GM23338 (cell line): Measurements from ENCODE around the gene SYVN1. TPM values are rescaled to one million over a fixed set of nuclear protein-coding genes. Genes with fewer than 3 reads are reported as not detected.
A peak's percentile ranks its signal among the peaks of the same experiment; 100 is the strongest.

Experiments used
- ATAC-seq: fragments of 200-7000 bp; cut with Tn5 transposase; 3 replicates; pipeline ENCODE4 v1.9.1; 2020
- DNase-seq: peaks from one replicate; pipeline ENCODE4 v3.0.0-alpha.2; 2015; ENCODE audit warnings: low spot score
- H2AFZ ChIP-seq: fragments of 200-600 bp; sonication (generic); 2 replicates; pipeline ENCODE4 v1.8.0; 2016; ENCODE audit warnings: antibody characterized with exemption, mild to moderate bottlenecking, moderate library complexity
- H3F3A ChIP-seq: fragments of 200-600 bp; sonication (generic); replicated peaks from 2 replicates; pipeline ENCODE4 v1.8.0; 2017; ENCODE audit warnings: antibody characterized with exemption, mixed run types, low read depth
- H3K27ac ChIP-seq: fragments of 200-600 bp; sonication (generic); 2 replicates; pipeline ENCODE4 v1.6.1; 2016; ENCODE audit warnings: low read depth
- H3K27me3 ChIP-seq: fragments of 200-600 bp; sonication (generic); 2 replicates; pipeline ENCODE4 v1.8.0; 2016; ENCODE audit warnings: mild to moderate bottlenecking, mixed run types, moderate library complexity; ENCODE audit not compliant: insufficient read depth
- H3K36me3 ChIP-seq: fragments of 200-600 bp; sonication (generic); 2 replicates; pipeline ENCODE4 v1.8.0; 2016; ENCODE audit warnings: mild to moderate bottlenecking; ENCODE audit not compliant: insufficient read depth
- H3K4me1 ChIP-seq: fragments of 200-600 bp; sonication (generic); 2 replicates; pipeline ENCODE4 v1.8.0; 2016; ENCODE audit warnings: mild to moderate bottlenecking, moderate library complexity; ENCODE audit not compliant: insufficient read depth
- H3K4me2 ChIP-seq: fragments of 200-600 bp; sonication (generic); 2 replicates; pipeline ENCODE4 v1.7.1; 2017; ENCODE audit warnings: mixed run types
- H3K4me3 ChIP-seq: fragments of 200-600 bp; sonication (generic); 2 replicates; pipeline ENCODE4 v1.6.1; 2016; ENCODE audit warnings: mixed run types
- H3K79me2 ChIP-seq: fragments of 200-600 bp; sonication (generic); replicated peaks from 2 replicates; pipeline ENCODE4 v1.8.0; 2017; ENCODE audit warnings: mild to moderate bottlenecking; ENCODE audit not compliant: insufficient read depth
- H3K9me2 ChIP-seq: fragments of 200-600 bp; sonication (generic); 2 replicates; pipeline ENCODE4 v1.8.0; 2017; ENCODE audit not compliant: insufficient read depth
- H4K20me1 ChIP-seq: fragments of 200-600 bp; sonication (generic); replicated peaks from 2 replicates; pipeline ENCODE4 v1.8.0; 2017; ENCODE audit warnings: mild to moderate bottlenecking; ENCODE audit not compliant: insufficient read depth
- H3K27ac Mint-ChIP-seq: 2 replicates; pipeline ENCODE4 v1.8.0; 2020; ENCODE audit warnings: inconsistent platforms, mild to moderate bottlenecking, moderate library complexity, mixed read lengths
- H3K27me3 Mint-ChIP-seq: 3 replicates; pipeline ENCODE4 v1.8.0; 2022; ENCODE audit warnings: low read depth, mild to moderate bottlenecking, moderate library complexity, mixed read lengths, inconsistent platforms; ENCODE audit not compliant: insufficient read depth, poor library complexity
- H3K36me3 Mint-ChIP-seq: 3 replicates; pipeline ENCODE4 v1.8.0; 2021; ENCODE audit warnings: low read depth, mild to moderate bottlenecking, inconsistent platforms, moderate library complexity, mixed read lengths
- H3K4me1 Mint-ChIP-seq: 3 replicates; pipeline ENCODE4 v1.8.0; 2020; ENCODE audit warnings: mild to moderate bottlenecking, inconsistent platforms, mixed read lengths
- H3K4me3 Mint-ChIP-seq: 3 replicates; pipeline ENCODE4 v1.8.0; 2021; ENCODE audit warnings: moderate library complexity, mild to moderate bottlenecking, inconsistent platforms, mixed read lengths
- H3K9me3 Mint-ChIP-seq: 3 replicates; pipeline ENCODE4 v1.8.0; 2020; ENCODE audit warnings: moderate library complexity, mild to moderate bottlenecking, inconsistent platforms, mixed read lengths
- CREB1 ChIP-seq: fragments of 250-450 bp; sonication (Bioruptor Pico); IDR thresholded peaks from 2 replicates; pipeline ENCODE4 v1.5.0; 2020; ENCODE audit warnings: low read depth, mild to moderate bottlenecking, moderate library complexity
- ETS1 ChIP-seq: IDR thresholded peaks from 2 replicates; pipeline ENCODE4 v1.6.1; 2016; ENCODE audit warnings: antibody characterized with exemption
- EZH2 ChIP-seq: fragments of 200-600 bp; sonication (generic); IDR thresholded peaks from one replicate; pipeline ENCODE4 v1.8.0; 2017; ENCODE audit warnings: antibody characterized with exemption, mild to moderate bottlenecking, low read depth; ENCODE audit not compliant: unreplicated experiment
- EZH2phosphoT487 ChIP-seq: fragments of 200-600 bp; sonication (generic); IDR thresholded peaks from one replicate; pipeline ENCODE4 v1.8.1; 2018; ENCODE audit warnings: antibody characterized with exemption; ENCODE audit not compliant: unreplicated experiment
- JUNB ChIP-seq: IDR thresholded peaks from one replicate; pipeline ENCODE4 v1.6.1; 2016; ENCODE audit warnings: antibody characterized with exemption; ENCODE audit not compliant: unreplicated experiment
- NANOG ChIP-seq: IDR thresholded peaks from 2 replicates; pipeline ENCODE4 v1.6.1; 2016; ENCODE audit warnings: antibody characterized with exemption, borderline replicate concordance
- POLR2AphosphoS5 ChIP-seq: IDR thresholded peaks from 2 replicates; pipeline ENCODE4 v1.6.1; 2016; ENCODE audit warnings: antibody characterized with exemption, low read depth
- REST ChIP-seq: IDR thresholded peaks from one replicate; pipeline ENCODE4 v1.6.1; 2018; ENCODE audit warnings: antibody characterized with exemption; ENCODE audit not compliant: unreplicated experiment
- STAT1 ChIP-seq: IDR thresholded peaks from one replicate; pipeline ENCODE4 v1.6.1; 2016; ENCODE audit warnings: antibody characterized with exemption; ENCODE audit not compliant: unreplicated experiment
- ZNF114 ChIP-seq: fragments of 250-450 bp; sonication (Bioruptor Pico); IDR thresholded peaks from 2 replicates; pipeline ENCODE4 v1.5.0; 2020; ENCODE audit warnings: mild to moderate bottlenecking, moderate library complexity
- ZNF331 ChIP-seq: fragments of 250-450 bp; sonication (Bioruptor Pico); IDR thresholded peaks from 2 replicates; pipeline ENCODE4 v1.5.0; 2020; ENCODE audit warnings: low read depth, mild to moderate bottlenecking, moderate library complexity
- polyA plus RNA-seq: library from polyadenylated mRNA; unstranded; fragments of >200 nt; fragmentation: Nextera tagmentation; extraction: Ambion mirVana; gene quantifications from 2 replicates; pipeline ENCODE4 v1.2.1, GENCODE V29; 2016
- total RNA-seq: library from RNA; depleted of rRNA; stranded (reverse); fragments of >200 nt; shearing (Covaris generic); gene quantifications from 2 replicates; pipeline ENCODE4 v1.2.3, GENCODE V29; 2014
- TF ChIP-seq, protein P1 (sequence below): fragments of 250-450 bp; sonication (Bioruptor Pico); IDR thresholded peaks from 2 replicates; pipeline ENCODE4 v1.5.0; 2020; ENCODE audit warnings: mild to moderate bottlenecking, moderate library complexity
- TF ChIP-seq, protein P2 (sequence below), 2 experiments: fragments of 200-600 bp in 1 of 2; sonication (generic) in 1 of 2; conservative IDR thresholded peaks; 2 replicates each; pipeline versions ENCODE4 v1.5.1 to v1.6.1; 2016 to 2017; ENCODE audit warnings: antibody characterized with exemption in 2 of 2, low read depth in 2 of 2, mild to moderate bottlenecking in 2 of 2, moderate library complexity in 1 of 2

Gene SYVN1
- total and polyA plus RNA-seq, 2 experiments from 2014 or later = 13.8 to 28.7 TPM

GRCh38 chr11:65133724-65134123 lies 595 bp downstream of the SYVN1 start:
- TF ChIP-seq CREB1 (CRISPR knock-in tag) (no peak), NANOG (no peak), ZNF114 (CRISPR knock-in tag) (no peak), POLR2AphosphoS5 (no peak), ETS1 (no peak), ZNF331 (CRISPR knock-in tag) (no peak), JUNB (no peak), EZH2 (no peak), STAT1 (no peak), REST (no peak), EZH2phosphoT487 (no peak)
- TF ChIP-seq, protein P1, sequence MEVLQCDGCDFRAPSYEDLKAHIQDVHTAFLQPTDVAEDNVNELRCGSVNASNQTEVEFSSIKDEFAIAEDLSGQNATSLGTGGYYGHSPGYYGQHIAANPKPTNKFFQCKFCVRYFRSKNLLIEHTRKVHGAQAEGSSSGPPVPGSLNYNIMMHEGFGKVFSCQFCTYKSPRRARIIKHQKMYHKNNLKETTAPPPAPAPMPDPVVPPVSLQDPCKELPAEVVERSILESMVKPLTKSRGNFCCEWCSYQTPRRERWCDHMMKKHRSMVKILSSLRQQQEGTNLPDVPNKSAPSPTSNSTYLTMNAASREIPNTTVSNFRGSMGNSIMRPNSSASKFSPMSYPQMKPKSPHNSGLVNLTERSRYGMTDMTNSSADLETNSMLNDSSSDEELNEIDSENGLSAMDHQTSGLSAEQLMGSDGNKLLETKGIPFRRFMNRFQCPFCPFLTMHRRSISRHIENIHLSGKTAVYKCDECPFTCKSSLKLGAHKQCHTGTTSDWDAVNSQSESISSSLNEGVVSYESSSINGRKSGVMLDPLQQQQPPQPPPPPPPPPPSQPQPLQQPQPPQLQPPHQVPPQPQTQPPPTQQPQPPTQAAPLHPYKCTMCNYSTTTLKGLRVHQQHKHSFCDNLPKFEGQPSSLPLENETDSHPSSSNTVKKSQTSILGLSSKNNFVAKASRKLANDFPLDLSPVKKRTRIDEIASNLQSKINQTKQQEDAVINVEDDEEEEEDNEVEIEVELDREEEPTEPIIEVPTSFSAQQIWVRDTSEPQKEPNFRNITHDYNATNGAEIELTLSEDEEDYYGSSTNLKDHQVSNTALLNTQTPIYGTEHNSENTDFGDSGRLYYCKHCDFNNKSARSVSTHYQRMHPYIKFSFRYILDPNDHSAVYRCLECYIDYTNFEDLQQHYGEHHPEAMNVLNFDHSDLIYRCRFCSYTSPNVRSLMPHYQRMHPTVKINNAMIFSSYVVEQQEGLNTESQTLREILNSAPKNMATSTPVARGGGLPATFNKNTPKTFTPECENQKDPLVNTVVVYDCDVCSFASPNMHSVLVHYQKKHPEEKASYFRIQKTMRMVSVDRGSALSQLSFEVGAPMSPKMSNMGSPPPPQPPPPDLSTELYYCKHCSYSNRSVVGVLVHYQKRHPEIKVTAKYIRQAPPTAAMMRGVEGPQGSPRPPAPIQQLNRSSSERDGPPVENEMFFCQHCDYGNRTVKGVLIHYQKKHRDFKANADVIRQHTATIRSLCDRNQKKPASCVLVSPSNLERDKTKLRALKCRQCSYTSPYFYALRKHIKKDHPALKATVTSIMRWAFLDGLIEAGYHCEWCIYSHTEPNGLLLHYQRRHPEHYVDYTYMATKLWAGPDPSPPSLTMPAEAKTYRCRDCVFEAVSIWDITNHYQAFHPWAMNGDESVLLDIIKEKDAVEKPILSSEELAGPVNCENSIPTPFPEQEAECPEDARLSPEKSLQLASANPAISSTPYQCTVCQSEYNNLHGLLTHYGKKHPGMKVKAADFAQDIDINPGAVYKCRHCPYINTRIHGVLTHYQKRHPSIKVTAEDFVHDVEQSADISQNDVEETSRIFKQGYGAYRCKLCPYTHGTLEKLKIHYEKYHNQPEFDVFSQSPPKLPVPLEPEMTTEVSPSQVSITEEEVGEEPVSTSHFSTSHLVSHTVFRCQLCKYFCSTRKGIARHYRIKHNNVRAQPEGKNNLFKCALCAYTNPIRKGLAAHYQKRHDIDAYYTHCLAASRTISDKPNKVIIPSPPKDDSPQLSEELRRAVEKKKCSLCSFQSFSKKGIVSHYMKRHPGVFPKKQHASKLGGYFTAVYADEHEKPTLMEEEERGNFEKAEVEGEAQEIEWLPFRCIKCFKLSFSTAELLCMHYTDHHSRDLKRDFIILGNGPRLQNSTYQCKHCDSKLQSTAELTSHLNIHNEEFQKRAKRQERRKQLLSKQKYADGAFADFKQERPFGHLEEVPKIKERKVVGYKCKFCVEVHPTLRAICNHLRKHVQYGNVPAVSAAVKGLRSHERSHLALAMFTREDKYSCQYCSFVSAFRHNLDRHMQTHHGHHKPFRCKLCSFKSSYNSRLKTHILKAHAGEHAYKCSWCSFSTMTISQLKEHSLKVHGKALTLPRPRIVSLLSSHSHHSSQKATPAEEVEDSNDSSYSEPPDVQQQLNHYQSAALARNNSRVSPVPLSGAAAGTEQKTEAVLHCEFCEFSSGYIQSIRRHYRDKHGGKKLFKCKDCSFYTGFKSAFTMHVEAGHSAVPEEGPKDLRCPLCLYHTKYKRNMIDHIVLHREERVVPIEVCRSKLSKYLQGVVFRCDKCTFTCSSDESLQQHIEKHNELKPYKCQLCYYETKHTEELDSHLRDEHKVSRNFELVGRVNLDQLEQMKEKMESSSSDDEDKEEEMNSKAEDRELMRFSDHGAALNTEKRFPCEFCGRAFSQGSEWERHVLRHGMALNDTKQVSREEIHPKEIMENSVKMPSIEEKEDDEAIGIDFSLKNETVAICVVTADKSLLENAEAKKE (CRISPR knock-in tag) = no peak
- TF ChIP-seq, protein P2, sequence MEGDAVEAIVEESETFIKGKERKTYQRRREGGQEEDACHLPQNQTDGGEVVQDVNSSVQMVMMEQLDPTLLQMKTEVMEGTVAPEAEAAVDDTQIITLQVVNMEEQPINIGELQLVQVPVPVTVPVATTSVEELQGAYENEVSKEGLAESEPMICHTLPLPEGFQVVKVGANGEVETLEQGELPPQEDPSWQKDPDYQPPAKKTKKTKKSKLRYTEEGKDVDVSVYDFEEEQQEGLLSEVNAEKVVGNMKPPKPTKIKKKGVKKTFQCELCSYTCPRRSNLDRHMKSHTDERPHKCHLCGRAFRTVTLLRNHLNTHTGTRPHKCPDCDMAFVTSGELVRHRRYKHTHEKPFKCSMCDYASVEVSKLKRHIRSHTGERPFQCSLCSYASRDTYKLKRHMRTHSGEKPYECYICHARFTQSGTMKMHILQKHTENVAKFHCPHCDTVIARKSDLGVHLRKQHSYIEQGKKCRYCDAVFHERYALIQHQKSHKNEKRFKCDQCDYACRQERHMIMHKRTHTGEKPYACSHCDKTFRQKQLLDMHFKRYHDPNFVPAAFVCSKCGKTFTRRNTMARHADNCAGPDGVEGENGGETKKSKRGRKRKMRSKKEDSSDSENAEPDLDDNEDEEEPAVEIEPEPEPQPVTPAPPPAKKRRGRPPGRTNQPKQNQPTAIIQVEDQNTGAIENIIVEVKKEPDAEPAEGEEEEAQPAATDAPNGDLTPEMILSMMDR (conservative IDR thresholded peaks at IDR 0.05; ENCODE audit: low read depth in 2 of 2) = no peak

More at GRCh38 chr11:65133724-65134123, 595 bp downstream of the SYVN1 start:
- Mint-ChIP-seq H3K9me3 (no peaks in the 10 kb centered on the region), H3K4me3 (peak overlapping the region; percentile 97), H3K4me1 (peaks cover 19% of the 10 kb centered on the region), H3K27ac (peak overlapping the region; percentile 94), H3K27me3 (peaks cover 19% of the 10 kb centered on the region), H3K36me3 (peaks cover 16% of the 10 kb centered on the region)
- no peak for ATAC-seq
- Histone ChIP-seq H3K4me3 (peak overlapping the region; percentile 67), H3K79me2 (peaks cover 19% of the 10 kb centered on the region), H3F3A (peaks cover 11% of the 10 kb centered on the region; the same call in 1 of the 2 replicates), H4K20me1 (no peaks in the 10 kb centered on the region), H3K27me3 (no peaks in the 10 kb centered on the region), H3K36me3 (no peaks in the 10 kb centered on the region), H3K4me2 (peak overlapping the region; percentile 99), H2AFZ (no peak overlapping the region), H3K9me2 (no peaks in the 10 kb centered on the region), H3K4me1 (peaks cover 20% of the 10 kb centered on the region; the same call in 1 of the 2 replicates), H3K27ac (0 out of 2 replicates have a peak overlapping the region, but pooled peaks have one; percentile 80)
- DNase-seq = no peak
